Peyer's patch (tissue), 4 donors: ENCODE data around the gene TGFBR1. TPM values are rescaled to one million over a fixed set of nuclear protein-coding genes. Genes with fewer than 3 reads are reported as not detected.

Experiments
- DNase-seq, 3 donors: peaks; one replicate each; pipeline ENCODE4 v3.0.0-alpha.2; 2017 to 2019
- H3K27ac ChIP-seq, 4 donors: fragments of 200-600 bp; sonication (generic); one replicate each; pipeline ENCODE4 v1.5.1; 2016 to 2019
- H3K27me3 ChIP-seq, 2 donors: fragments of 200-600 bp; sonication (generic); one replicate each; pipeline ENCODE4 v1.5.1; 2019
- H3K36me3 ChIP-seq, 3 donors: fragments of 200-600 bp; sonication (generic); one replicate each; pipeline ENCODE4 v1.5.1; 2016 to 2019
- H3K4me1 ChIP-seq, 4 donors: fragments of 200-600 bp; sonication (generic); one replicate each; pipeline ENCODE4 v1.5.1; 2016 to 2019
- H3K4me3 ChIP-seq, 4 donors: fragments of 200-600 bp; sonication (generic); 1 replicate in 3 of 4; 2 replicates in 1 of 4; pipeline ENCODE4 v1.5.1; 2016 to 2019; ENCODE audit warnings: mild to moderate bottlenecking in 1 of 4
- H3K9me3 ChIP-seq, 4 donors: fragments of 200-600 bp; sonication (generic); one replicate each; pipeline ENCODE4 v1.5.1; 2016 to 2019; ENCODE audit warnings: mild to moderate bottlenecking in 1 of 4
- POLR2A ChIP-seq, 2 donors: fragments of 450-650 bp; IDR thresholded peaks; one replicate each; pipeline ENCODE4 v1.5.1; 2017; ENCODE audit warnings: antibody characterized with exemption in 2 of 2, mild to moderate bottlenecking in 2 of 2, moderate library complexity in 2 of 2
- total RNA-seq, 4 donors: library from RNA; depleted of rRNA; stranded (reverse); fragments of >200 nt; gene quantifications; one replicate each; pipeline ENCODE4 v1.1.0, GENCODE V29; 2016
- TF ChIP-seq, protein P1 (sequence below), 6 experiments: fragments of 450-650 bp in 4 of 6; fragments of 200-600 bp in 2 of 6; sonication (generic) in 1 of 6; IDR thresholded peaks; one replicate each; pipeline ENCODE4 v1.5.1; 2017 to 2019; ENCODE audit warnings: antibody characterized with exemption in 6 of 6, mild to moderate bottlenecking in 3 of 6, moderate library complexity in 1 of 6

The TGFBR1 gene
- total RNA-seq, 4 donors from 2014 or later: 11.6 to 14.4 (median 13.5) TPM

DNA sequence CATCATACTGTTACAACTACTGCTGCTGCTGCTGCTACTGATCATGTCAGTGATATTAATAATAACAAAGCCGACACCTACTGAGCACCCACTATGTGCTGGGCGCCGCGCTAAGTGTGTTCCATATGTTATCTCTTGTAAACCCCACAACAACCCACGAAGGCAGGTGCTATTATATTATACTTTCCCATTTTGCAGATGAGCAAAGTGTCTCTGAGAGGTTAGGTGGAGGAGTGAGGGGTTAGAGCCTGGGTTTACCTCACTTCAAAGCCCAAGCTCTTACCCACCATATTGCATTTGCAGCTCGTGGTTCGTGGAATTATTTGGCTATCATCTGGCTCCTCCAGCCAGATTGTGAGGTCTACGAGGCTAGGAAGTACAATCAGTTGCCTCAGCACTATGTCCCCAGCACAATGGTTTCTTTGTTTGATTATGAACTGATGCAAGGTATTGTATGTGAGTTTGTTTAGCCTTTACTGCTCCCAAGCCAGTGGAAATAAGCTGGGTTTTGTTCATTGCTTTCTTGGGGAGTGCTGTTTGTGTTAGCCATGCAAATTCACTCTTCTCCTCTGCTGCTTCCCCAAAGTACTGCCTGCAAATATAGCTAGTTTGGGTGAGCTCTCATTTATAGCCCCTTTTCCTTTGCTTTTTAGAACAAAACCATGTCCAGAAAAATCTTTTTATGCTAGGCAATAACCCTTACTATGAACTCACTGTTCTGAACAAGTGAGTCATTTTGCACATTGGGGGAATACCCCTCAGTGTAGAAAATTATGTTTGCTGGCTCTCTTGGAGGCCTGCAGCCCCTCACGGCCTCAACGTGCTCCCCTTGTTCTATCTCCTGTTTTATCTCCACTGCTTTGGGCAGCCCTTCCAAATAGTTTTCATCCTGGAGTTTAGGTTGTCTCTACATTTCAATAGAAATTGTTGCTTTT lies 68.9 kb downstream of the TGFBR1 start:
- no peak for DNase-seq
- TF ChIP-seq, protein P1, sequence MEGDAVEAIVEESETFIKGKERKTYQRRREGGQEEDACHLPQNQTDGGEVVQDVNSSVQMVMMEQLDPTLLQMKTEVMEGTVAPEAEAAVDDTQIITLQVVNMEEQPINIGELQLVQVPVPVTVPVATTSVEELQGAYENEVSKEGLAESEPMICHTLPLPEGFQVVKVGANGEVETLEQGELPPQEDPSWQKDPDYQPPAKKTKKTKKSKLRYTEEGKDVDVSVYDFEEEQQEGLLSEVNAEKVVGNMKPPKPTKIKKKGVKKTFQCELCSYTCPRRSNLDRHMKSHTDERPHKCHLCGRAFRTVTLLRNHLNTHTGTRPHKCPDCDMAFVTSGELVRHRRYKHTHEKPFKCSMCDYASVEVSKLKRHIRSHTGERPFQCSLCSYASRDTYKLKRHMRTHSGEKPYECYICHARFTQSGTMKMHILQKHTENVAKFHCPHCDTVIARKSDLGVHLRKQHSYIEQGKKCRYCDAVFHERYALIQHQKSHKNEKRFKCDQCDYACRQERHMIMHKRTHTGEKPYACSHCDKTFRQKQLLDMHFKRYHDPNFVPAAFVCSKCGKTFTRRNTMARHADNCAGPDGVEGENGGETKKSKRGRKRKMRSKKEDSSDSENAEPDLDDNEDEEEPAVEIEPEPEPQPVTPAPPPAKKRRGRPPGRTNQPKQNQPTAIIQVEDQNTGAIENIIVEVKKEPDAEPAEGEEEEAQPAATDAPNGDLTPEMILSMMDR (IDR thresholded peaks at IDR 0.05): no peak
- no peak for TF ChIP-seq POLR2A (IDR thresholded peaks at IDR 0.05)
- no peak overlapping the region for H3K27ac ChIP-seq
- no peaks in the 10 kb centered on the region for H3K36me3 ChIP-seq
- no peaks in the 10 kb centered on the region for H3K27me3 ChIP-seq
- H3K4me3 ChIP-seq: no peak overlapping the region
- H3K9me3 ChIP-seq: no peaks in the 10 kb centered on the region
- H3K4me1 ChIP-seq: no peaks in the 10 kb centered on the region

DNA sequence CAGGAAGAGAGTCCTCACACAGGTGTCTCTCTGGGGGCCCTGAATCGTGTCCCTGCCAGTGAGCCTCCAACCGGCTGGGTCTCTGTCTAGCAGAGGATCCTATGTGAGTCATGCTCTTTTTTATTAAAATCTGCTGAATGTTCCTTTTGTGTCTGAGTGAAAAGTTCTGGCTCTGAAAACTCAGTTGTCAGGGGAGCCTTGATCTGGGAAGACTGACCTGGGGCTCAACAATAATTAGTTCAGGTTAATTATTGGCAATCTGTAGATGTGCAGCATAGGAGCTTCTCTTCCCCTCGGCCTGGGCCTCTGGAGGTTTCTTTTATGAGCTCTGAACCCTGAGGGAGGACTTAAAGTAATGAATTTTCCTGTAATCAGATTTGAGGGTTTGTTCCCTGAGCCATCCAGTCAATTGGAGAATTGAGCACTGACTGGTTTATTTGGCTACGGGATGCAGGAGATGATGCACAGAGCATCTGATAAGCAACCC lies 71.7 kb downstream of the TGFBR1 start:
- TF ChIP-seq POLR2A (IDR thresholded peaks at IDR 0.05): no peak
- TF ChIP-seq, protein P1 (IDR thresholded peaks at IDR 0.05): no peak
- Histone ChIP-seq H3K36me3 (no peaks in the 10 kb centered on the region), H3K9me3 (no peaks in the 10 kb centered on the region), H3K27me3 (no peaks in the 10 kb centered on the region), H3K27ac (no peak overlapping the region), H3K4me1 (no peaks in the 10 kb centered on the region), H3K4me3 (no peak overlapping the region)
- DNase-seq: no peak

DNA sequence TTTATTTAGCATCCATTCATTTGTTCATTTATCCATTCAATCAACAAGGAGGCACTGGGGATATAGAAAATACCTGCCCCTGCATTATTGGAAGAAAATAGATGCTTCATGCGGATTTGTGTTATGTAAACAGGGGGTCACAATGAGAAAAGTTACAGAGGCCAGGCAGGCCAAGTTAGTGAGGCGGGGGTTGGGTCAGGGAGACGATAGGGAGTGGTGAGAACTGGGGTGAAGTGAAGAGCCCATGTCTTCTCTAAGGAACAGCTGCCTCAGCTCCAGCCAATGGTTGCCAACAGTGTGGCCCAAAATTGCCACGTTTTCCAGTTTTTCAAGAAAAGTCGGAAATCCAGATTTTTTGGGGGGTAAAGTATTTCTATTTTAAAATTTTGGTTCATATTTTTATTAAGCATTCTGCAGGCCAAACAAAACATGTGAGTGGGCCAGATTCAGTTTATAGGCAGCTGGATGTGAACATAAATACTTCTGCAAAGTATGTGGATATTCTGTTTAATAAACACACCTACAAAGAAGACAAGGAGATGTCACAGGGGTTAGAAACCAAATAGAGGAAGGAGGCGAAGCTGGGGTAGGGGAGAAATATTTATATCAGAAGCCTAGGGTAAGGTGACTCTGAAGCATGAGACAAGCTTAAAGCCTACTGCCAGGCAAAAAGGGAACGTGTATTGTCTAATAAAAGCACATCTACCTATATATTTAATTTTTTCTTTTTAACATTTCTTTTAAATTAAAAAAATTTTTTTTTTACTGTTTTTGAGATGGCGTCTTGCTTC lies 72.9 kb downstream of the TGFBR1 start:
- no peak overlapping the region for H3K4me3 ChIP-seq
- no peaks in the 10 kb centered on the region for H3K36me3 ChIP-seq
- H3K4me1 ChIP-seq: no peaks in the 10 kb centered on the region
- H3K27ac ChIP-seq: no peak overlapping the region
- H3K9me3 ChIP-seq: no peaks in the 10 kb centered on the region
- no peak for TF ChIP-seq POLR2A (IDR thresholded peaks at IDR 0.05)
- TF ChIP-seq, protein P1 (IDR thresholded peaks at IDR 0.05): no peak
- DNase-seq: no peak
- H3K27me3 ChIP-seq: no peaks in the 10 kb centered on the region

DNA sequence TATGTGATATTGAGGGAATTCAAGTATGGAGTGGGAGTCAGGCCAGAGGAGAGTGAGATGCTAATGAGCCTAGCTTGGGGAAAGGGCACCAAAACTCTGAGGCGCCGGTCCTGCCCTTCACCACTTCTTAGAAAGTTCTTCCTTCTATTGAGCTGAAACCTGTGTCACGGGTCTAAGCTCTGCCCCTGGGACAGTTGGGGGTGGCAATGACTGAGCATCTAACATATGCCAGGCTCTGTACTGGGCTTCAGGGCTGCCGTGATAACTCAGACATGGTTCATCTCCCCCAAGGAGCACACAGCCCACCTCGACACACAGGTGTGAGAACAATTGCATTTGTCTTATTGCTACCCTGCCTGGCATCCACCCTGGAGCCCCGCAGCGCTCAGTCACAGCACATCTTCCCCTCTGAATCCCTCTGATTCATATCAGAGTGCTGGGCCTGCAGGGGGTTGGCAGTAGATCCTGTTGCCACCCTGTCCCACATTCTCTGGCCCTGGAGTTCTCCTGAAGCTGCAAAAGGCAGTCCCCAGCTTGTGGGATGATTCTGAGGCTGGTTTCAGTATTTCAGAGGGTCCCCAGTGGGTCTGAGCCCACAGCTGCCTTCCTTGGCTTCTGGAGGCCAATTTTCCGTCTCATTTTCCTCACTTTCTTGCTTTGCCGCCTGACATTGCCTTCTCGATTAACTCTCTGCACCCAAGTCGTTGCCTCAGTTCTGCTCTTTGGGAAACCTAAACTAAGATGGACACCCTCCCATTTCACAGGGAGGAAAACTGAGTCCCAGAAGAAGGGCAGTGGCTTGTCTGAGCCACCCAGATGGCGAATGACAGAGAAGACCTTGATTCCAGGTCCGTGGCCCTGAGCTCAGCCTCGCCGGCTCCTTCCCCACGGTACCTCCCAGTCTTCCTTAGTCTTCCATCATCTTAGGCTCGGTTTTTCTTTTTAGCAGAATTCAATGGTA lies 74.3 kb downstream of the TGFBR1 start:
- Histone ChIP-seq H3K27ac (no peak overlapping the region), H3K27me3 (no peaks in the 10 kb centered on the region), H3K4me3 (no peak overlapping the region), H3K36me3 (no peaks in the 10 kb centered on the region), H3K9me3 (no peaks in the 10 kb centered on the region), H3K4me1 (peaks cover 0 to under 1% (median 0%) of the 10 kb centered on the region in 4 donors)
- no peak for TF ChIP-seq POLR2A (IDR thresholded peaks at IDR 0.05)
- TF ChIP-seq, protein P1 (IDR thresholded peaks at IDR 0.05): no peak
- DNase-seq: no peak

DNA sequence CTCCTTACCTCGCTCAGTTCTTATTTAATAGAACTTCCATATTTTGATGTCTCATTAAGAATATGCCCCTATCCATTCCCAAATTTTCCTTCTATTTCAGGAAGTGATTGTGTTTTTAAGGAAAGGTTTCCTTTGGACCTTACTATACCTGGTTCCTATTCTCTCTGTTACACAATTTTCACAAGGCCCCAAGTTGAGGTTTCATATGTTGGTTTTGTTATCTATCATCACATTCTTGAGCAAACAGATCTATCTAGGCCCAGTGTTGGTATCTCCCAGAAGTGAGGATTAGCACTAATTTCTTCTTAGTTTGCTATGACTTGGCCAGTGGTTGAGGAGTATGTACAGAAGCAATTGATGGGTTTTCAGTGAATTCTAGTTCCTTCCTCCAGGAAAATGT lies 75.3 kb downstream of the TGFBR1 start:
- no peak for DNase-seq
- no peak for TF ChIP-seq POLR2A (IDR thresholded peaks at IDR 0.05)
- TF ChIP-seq, protein P1 (IDR thresholded peaks at IDR 0.05): no peak
- H3K27ac ChIP-seq: no peak overlapping the region

More for the DNA sequence above, 75.3 kb downstream of the TGFBR1 start:
- H3K4me1 ChIP-seq: peaks cover 0 to 10% (median 5%) of the 10 kb centered on the region in 4 donors
- no peaks in the 10 kb centered on the region for H3K27me3 ChIP-seq
- H3K9me3 ChIP-seq: no peaks in the 10 kb centered on the region
- no peak overlapping the region for H3K4me3 ChIP-seq
- H3K36me3 ChIP-seq: no peaks in the 10 kb centered on the region
